Parathyroid adenoma (tissue), 2 donors: ENCODE measurements around the gene FBXL17.

ENCODE experiments used
- H2AFZ ChIP-seq: fragments of 300-600 bp; sonication (generic); one replicate; pipeline ENCODE4 v1.7.0; 2017; ENCODE audit warnings: antibody characterized with exemption, mild to moderate bottlenecking
- H3K27ac ChIP-seq: fragments of 300-600 bp; sonication (generic); one replicate; pipeline ENCODE4 v1.7.0; 2017
- H3K27me3 ChIP-seq: fragments of 300-600 bp; sonication (generic); one replicate; pipeline ENCODE4 v1.7.0; 2017; ENCODE audit warnings: low read length; ENCODE audit not compliant: control insufficient read depth, insufficient read depth
- H3K36me3 ChIP-seq: fragments of 300-600 bp; sonication (generic); one replicate; pipeline ENCODE4 v1.7.0; 2017; ENCODE audit warnings: low read length; ENCODE audit not compliant: control insufficient read depth, insufficient read depth
- H3K4me1 ChIP-seq: fragments of 300-600 bp; sonication (generic); one replicate; pipeline ENCODE4 v1.7.0; 2017; ENCODE audit warnings: control low read depth
- H3K4me2 ChIP-seq: fragments of 300-600 bp; sonication (generic); one replicate; pipeline ENCODE4 v1.7.0; 2017; ENCODE audit warnings: low read length
- H3K4me3 ChIP-seq: fragments of 300-600 bp; sonication (generic); one replicate; pipeline ENCODE4 v1.7.0; 2017; ENCODE audit warnings: low read depth, low read length
- H3K79me2 ChIP-seq: fragments of 300-600 bp; sonication (generic); one replicate; pipeline ENCODE4 v1.7.0; 2017; ENCODE audit warnings: control low read depth
- H3K9ac ChIP-seq: fragments of 300-600 bp; sonication (generic); one replicate; pipeline ENCODE4 v1.7.0; 2017; ENCODE audit warnings: mild to moderate bottlenecking
- H3K9me3 ChIP-seq: fragments of 300-600 bp; sonication (generic); one replicate; pipeline ENCODE4 v1.7.0; 2017; ENCODE audit warnings: low read length; ENCODE audit not compliant: control insufficient read depth
- CTCF ChIP-seq: fragments of 300-600 bp; sonication (generic); IDR thresholded peaks from one replicate; pipeline ENCODE4 v1.7.0; 2017; ENCODE audit warnings: antibody characterized with exemption, mild to moderate bottlenecking
- donor health status: primary hyperparathyroidism.

The FBXL17 gene

GRCh38 chr5:107936515-107936914, 445.4 kb downstream of the FBXL17 start:
- no peak overlapping the region for H3K27ac ChIP-seq
- H3K4me2 ChIP-seq, result no peak overlapping the region
- no peaks in the 10 kb centered on the region for H3K36me3 ChIP-seq
- no peak for TF ChIP-seq CTCF
- no peaks in the 10 kb centered on the region for H3K9me3 ChIP-seq
- no peak overlapping the region for H3K9ac ChIP-seq
- H3K27me3 ChIP-seq, result no peaks in the 10 kb centered on the region
- no peak overlapping the region for H2AFZ ChIP-seq
- no peaks in the 10 kb centered on the region for H3K79me2 ChIP-seq
- no peak overlapping the region for H3K4me3 ChIP-seq
- peaks cover 5% of the 10 kb centered on the region for H3K4me1 ChIP-seq

GRCh38 chr5:107935645-107936044, 446.3 kb downstream of the FBXL17 start:
- Histone ChIP-seq H3K79me2 (no peaks in the 10 kb centered on the region), H3K27me3 (no peaks in the 10 kb centered on the region), H2AFZ (no peak overlapping the region), H3K4me2 (no peak overlapping the region), H3K9me3 (no peaks in the 10 kb centered on the region), H3K9ac (no peak overlapping the region), H3K4me1 (peaks cover 5% of the 10 kb centered on the region), H3K36me3 (no peaks in the 10 kb centered on the region), H3K27ac (no peak overlapping the region), H3K4me3 (no peak overlapping the region)
- no peak for TF ChIP-seq CTCF

GRCh38 chr5:107933326-107933725, 448.6 kb downstream of the FBXL17 start:
- peaks cover 5% of the 10 kb centered on the region for H3K4me1 ChIP-seq
- no peaks in the 10 kb centered on the region for H3K27me3 ChIP-seq
- no peak overlapping the region for H3K27ac ChIP-seq
- H3K79me2 ChIP-seq, result no peaks in the 10 kb centered on the region
- no peaks in the 10 kb centered on the region for H3K9me3 ChIP-seq
- H3K4me2 ChIP-seq, result no peak overlapping the region
- TF ChIP-seq CTCF, result no peak
- H2AFZ ChIP-seq, result no peak overlapping the region
- H3K36me3 ChIP-seq, result no peaks in the 10 kb centered on the region
- no peak overlapping the region for H3K4me3 ChIP-seq
- no peak overlapping the region for H3K9ac ChIP-seq

GRCh38 chr5:107930891-107931290, 451.0 kb downstream of the FBXL17 start:
- no peak for TF ChIP-seq CTCF
- Histone ChIP-seq H3K36me3 (no peaks in the 10 kb centered on the region), H3K9ac (no peak overlapping the region), H3K27ac (no peak overlapping the region), H3K4me2 (no peak overlapping the region), H3K27me3 (no peaks in the 10 kb centered on the region), H3K79me2 (no peaks in the 10 kb centered on the region), H3K9me3 (no peaks in the 10 kb centered on the region), H3K4me1 (no peaks in the 10 kb centered on the region), H3K4me3 (no peak overlapping the region), H2AFZ (no peak overlapping the region)

- Histone ChIP-seq H3K4me2 (no peak overlapping the region), H3K4me1 (no peaks in the 10 kb centered on the region), H3K27ac (no peak overlapping the region), H3K79me2 (no peaks in the 10 kb centered on the region), H3K4me3 (no peak overlapping the region), H3K27me3 (no peaks in the 10 kb centered on the region), H3K36me3 (no peaks in the 10 kb centered on the region), H2AFZ (no peak overlapping the region), H3K9ac (no peak overlapping the region), H3K9me3 (no peaks in the 10 kb centered on the region)
- TF ChIP-seq CTCF, result no peak
These were observed 451.8 kb downstream of the FBXL17 start for GRCh38 chr5:107930092-107930491.
